HG03066 (cell line): ENCODE data around the gene GNAS-AS1.

Experiments
- ATAC-seq: cut with Tn5 transposase; IDR thresholded peaks from one replicate; pipeline ENCODE4 v1.9.1; 2021; ENCODE audit warnings: low read depth; ENCODE audit not compliant: unreplicated experiment

The GNAS-AS1 gene

DNA sequence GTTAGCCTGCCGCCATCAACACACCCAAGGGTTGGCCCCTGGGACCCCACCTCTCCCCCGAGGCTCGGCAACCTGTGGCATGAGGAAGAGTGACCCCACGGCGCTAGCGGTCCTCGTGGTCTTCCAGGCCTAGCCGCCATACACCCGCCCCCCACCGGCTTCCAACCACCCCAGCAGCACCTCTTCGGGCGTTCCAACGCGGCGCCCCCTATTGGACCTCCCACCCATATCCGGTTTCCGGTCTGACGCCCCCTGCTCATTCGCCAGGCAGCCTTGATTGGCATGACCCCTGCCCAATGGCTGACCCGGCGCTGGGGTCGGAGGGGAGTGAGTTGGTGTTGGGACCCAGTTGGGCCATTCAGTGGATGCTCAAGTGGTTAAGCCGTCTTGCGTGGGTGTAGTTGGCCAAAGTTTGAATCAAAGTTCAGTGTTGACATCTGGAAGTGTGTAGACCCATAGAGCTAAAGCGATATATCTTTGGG is at the start of gene GNAS-AS1:
Gene GNAS-AS1, minus strand, starts transcription at position 210 of the 482 bp plus-strand sequence.
- peak; percentile 78 for ATAC-seq

DNA sequence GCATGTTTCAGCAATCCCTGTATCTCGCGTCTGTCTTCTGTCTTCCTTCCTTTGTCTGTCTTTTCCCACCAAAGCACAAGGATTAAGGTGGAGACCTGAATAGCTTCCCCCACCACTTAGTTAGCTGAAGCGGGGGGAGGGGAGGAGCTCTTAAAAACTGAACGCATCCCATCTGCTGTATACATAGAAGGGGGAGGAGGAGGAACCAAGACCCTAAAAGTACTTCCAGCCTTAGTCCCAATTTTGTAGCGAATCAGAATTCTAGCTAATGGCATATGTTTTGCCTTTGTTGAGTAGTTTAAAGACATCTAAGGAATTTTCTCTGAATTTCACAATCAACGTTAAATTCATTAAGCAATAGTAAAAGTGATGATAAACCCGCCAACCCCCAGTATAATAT is 49.7 kb upstream of the GNAS-AS1 start:
- ATAC-seq: no peak

DNA sequence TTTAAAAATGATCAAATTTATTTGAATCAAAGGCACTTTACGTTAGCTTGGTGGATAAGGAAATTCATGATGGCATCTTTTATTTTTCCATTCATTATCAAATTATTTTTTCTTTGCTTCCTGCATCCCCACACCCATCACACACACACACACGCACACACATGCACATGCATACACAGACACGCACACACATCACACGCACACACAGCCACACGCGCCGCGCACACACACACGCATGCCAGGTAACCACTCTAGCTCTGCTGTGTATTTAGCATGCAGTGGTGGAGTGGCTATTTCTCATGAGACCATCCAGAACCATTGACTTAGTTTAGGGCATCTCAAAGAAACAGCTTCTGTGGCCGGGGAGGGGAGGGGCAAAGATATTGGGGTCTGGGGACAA is 48.8 kb upstream of the GNAS-AS1 start:
- no peak for ATAC-seq

DNA sequence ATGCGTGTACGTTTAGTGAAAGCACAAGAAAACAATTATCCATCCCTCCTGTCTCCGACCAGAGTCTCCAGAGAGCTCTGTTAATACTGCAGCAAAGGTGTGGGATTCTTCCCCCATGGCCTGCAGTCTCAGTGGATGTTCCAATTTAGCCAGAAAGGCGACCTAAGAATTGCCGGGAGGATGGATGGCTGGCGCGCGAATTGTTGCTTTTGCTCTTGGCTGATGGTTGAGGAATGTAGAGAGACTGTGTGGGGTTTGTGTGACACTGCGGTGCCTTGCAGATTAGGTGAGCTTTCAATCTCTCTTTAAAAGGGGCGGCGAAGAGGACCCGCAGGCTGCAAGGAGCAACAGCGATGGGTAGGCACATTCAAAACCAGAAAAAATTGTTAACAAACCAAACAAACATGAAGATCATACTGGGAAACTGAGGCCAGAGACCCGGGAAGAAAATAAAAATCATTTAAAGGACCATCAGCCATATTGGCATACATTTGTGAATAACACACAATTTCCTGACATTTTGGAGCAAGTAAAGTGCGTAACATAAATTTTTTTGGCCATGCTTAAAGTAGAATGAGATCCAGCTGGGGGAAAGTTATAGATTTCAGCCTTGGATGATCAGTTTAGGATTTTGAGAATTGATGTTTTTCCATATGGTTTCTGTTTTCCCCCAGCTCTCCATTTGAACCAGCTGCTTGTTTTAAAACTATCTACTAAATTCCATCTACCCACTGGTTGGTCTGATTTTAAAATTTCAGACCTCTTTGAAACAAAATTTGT is 48.1 kb upstream of the GNAS-AS1 start:
- no peak for ATAC-seq

DNA sequence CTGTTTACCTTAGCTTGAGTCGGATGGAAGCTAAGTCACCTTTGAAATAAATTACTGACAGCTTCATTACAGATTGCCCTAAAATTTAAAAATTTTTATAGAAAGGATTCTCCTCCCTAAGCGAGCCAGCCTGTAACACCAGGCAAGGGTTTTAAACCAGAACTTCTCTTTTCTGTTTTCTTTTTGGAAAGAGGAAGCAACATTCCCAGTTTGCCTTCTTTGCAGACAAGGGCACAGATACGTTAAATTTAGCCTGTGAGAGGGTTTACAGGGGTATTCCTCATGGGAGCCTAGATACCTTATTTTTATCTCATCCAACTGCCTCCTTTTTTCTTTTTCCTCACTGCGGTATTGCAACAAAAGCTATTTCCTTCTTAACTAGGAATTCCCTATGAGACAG is 46.8 kb upstream of the GNAS-AS1 start:
- no peak for ATAC-seq

DNA sequence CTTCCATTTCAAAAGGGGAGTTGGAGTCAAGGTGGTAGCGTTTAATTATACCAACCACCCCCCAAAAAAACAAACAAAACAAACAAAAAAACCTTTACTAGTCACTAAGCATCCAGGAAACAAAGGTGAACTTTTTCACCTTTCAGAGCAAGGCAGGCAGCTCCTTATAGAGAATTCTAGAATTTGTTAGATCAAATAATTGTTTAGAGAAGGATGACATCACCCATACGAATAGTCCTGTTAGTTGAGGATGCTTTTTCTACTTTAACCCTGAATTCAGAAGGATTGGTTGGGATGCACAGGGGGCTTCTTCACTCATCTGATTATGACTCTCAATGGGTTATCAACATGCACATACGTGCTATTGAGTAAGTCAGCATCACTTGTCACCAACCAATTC is 46.1 kb upstream of the GNAS-AS1 start:
- ATAC-seq: no peak

DNA sequence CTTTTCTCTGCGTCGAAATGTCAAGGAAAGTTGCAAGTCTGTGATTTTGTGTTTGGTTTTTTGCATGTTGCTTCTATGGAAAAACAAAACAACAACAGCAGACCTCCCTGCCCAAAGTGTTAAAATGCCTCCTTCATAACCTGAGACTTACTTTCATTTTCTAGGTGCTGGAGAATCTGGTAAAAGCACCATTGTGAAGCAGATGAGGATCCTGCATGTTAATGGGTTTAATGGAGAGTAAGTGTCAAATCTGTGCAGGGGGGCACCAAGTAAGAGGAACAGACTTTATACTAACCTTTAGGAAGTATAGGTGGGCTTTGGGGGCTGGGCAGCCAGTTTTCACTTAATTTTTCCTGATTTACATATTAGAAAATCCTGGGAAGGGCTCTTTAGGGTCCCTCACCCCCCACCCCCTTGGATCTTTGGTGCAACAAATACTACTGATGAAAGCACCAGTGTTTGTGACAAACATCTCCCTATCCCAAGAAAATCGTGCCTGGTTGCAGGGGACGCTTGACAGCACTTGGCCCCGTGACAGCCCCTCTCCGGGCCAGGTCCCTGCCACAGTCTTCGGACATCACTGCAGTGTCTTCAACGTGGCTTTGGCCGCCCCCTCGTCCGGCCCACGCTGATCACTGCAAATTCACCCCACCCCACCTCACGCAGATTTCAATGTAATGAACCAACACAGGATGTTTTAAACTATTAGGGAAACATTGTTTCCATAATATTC is 44.9 kb upstream of the GNAS-AS1 start:
- no peak for ATAC-seq

DNA sequence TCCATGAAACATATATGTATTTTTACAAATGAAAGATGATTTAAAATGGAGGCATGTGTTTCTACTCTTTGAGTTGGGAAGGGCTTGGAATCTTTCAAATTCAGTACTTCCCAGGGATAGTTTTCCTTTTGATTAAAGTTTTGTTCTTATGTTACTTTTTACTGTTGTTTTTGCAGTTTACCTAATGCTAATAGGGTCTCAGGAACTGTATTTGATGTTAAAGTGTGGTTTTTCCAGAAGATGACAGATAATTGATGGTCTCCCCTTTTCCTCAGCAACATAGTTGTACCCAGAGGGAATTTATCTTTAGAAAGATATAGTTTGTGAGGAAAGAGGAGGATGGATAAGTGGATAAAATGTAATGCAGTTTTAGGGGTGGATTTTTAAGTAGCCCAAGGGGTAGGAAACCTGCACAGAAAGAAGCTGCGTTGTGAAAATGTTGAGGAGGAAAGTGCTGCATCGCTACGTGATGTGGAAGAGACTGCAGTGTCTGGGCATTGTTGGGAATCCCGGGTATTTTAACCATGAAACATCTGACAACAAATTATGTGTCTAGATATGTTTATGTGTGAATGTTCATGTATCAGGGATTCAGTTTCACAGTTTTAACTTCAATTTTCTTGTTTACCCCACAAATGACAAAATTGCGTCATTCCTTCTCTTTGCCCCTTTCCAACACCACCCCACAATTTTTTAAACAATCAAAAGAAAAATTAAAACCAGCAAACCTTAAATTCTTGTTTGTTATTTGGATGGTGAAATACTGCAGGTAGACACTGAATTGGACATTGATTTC is 44.1 kb upstream of the GNAS-AS1 start:
- ATAC-seq: no peak

DNA sequence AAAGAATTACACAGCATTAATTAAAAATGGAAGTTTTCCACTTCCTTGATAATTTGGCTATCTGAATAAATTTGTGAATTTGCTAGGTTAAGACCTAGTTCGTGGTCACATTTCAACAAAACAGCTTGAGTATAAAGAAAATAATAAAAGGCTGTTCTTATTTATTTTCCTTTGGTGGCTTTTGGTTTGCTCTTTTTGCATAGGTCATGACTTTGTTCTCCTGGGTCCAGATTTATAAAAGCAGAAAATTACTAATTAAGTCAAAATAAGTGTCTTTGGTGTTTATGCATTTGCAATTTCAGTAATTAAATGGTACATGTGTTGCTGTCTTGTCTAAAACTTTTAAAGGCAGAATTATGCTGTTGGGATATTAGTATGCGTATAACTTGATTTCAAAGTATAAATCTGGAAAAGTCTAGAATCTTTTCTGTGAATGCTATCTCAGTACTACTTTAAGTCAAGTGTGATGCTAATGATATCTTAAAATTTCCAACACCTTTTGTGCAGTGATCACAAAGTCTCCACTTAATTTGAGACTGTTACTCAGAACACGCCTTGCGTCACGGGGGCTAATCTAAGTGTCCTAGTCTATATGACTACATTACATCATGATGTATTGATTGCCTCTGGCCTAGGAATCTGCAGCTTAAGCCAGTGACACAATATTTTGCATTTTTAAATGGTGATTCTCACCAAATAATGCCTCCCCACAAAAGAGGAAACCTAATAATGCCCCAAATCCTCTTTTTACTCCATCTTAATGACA is 42.8 kb upstream of the GNAS-AS1 start:
- ATAC-seq: no peak

DNA sequence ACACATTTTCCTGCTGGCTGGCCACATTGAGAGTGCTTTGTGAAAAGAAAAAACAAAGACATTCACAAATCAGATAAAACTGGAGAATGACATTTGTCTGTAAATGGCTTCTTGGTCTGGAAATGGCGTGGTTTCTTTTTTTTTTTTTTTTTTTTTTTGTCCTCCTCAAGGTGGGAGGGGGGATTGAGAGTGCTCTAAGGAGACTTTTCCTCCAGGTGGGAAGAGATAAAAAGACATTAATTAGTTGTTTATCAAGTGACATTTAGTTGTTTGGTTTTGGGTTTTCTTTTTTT is 42.2 kb upstream of the GNAS-AS1 start:
- ATAC-seq: no peak

DNA sequence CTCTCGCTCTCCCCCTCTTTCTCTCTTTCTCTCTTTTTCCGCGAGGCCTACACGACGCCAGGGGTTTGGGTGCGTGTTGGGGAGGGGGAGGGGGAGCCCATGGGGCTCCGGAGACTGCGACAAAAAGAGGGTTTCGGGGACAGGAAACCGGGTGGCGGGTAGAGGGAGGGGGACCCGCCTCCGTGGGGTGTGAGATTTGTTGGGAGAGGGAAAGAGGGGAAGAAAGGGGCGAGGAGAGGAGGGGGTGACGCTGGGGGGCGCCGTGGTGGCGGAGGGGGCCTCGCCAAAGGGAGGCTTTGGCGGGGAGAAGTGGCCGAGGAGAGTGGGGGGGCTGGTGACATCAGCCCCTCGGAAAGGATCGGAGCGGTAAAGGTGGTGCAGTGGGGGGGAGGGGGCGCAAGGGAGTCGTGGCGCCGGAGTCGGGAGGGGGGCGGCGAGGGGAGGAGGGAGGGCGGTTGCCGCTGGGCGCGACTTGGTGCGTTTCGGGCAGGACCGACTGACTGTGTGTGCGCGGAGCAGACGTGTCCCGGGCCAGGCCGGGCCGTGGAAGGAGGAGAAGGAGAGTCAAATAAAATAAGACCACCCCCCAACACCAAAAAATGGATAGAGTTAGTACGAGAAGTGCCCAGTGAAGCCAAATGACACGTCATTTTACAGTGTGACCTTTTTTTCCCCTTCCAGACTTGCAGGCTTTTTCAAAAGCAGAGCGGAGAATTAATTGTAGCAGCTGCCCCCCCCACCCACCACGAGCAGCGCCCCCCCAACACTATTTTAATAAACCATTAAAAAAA is 41.6 kb upstream of the GNAS-AS1 start:
- ATAC-seq: no peak

DNA sequence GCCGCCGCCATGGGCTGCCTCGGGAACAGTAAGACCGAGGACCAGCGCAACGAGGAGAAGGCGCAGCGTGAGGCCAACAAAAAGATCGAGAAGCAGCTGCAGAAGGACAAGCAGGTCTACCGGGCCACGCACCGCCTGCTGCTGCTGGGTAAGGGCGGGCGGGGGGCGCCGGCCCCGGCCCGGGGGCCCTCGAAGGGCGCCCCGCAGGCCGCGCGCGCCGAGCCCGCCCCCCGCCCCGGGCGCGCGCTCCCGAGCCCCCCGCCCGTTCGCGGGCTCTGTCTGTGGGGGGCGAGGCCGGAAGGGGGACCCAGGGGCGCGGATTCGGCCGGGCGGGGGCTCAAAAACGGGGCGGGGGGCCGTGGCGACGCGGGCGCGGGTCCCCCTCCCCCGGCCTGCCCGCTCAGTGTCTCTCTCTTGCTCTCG is 41.0 kb upstream of the GNAS-AS1 start:
- ATAC-seq: no peak

DNA sequence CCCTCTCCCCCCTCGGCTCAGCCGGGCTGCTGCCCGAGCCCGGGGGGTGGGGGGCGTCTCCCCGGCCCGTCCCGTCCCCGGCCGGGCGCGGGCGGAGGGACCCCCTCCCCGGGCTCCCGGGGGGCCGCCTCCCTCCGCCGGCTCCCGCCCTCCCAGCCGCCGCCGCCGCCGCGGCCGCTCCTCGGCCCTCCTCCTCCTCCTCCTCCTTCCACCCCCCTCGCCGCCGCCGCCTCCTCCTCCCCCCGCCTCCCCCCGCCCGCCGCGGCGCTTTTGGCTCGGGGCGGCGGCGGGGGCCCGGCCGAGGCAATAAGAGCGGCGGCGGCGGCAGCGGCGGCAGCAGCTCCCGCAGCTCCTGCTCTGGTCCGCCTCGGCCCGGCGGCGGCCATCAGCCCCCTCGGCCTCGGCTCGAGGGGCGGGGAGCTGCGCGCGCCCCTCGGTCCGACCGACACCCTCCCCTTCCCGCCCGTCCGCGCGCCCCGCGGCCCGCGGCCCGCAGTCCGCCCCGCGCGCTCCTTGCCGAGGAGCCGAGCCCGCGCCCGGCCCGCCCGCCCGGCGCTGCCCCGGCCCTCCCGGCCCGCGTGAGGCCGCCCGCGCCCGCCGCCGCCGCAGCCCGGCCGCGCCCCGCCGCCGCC is 40.5 kb upstream of the GNAS-AS1 start:
- peak; percentile 6 for ATAC-seq

DNA sequence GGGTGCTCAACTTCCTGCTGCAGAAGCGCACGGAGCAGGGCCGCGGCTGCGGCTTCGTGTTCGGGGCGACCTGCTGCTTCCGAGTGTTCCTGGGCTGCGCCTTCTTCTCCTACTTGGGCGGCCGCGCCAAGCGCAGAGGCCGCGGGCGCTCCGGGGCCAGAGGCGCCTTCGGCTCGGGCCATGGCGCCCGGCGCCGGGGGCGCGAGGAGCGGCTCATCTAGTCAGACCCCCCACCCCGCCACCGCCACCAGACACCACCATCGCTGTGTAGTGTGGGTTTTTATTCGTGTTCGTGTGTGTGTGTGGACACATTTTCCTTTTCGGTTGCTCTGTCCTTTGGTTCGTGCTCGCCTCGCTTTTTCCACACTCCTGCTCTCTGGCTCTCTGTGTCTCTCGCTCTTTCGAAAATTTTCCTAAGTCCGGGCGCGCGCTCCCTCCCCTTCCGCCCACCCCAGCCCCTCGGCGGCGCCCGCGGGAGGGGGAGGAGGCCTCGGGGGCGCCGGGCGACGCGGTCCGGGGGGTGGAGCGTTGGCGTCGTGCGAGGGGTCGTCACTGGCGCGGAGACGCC is 39.9 kb upstream of the GNAS-AS1 start:
- ATAC-seq: peak; percentile 29

DNA sequence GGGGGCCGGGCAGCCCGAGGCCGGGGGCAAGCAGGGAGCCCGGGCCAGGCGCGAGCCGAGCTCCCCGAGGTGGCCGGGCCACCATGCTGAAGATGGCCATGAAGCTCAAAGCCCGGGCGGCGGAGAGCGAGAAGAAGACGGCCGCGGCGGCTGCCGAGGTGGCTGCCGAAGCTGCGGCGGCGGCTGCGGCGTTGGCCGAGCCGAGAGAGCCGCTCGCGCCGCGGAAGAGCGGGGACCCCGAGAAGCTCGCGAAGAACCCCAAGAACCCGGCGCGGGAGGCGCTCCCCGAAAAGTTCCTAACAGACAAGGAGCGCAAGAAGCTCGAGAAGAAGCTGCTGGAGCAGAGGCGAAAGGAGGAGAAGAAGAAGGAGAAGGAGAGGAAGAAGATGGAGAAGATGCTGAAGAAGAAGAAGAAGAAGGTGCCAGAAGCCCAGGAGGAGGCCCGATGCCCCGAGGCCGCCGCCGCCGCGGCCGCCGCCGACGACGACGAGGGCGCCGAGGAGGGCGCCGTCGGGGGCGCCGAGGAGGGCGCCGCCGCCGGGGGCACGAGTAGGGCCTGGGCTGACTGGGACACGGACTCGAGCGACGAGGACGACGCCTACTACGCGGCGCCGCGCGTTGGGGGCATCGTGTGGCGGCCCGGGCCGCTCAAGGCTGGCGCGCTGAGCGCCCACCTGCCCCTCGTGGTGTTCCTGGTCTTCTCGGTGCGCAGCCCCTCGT is 39.3 kb upstream of the GNAS-AS1 start:
- ATAC-seq: no peak

DNA sequence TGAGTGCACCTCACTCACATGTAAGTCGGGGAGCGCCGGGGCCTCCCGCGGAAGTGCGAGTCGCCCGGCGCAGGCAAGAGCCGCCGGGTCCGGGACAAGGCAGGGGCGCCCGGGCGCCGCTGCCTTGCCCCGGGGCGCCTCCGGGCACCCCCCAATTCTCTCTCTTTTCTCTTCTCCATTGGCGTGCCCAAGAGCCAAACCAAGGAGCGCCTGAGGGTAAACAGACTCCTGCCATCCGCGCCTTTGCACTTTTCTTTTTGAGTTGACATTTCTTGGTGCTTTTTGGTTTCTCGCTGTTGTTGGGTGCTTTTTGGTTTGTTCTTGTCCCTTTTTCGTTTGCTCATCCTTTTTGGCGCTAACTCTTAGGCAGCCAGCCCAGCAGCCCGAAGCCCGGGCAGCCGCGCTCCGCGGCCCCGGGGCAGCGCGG is 38.6 kb upstream of the GNAS-AS1 start:
- ATAC-seq: no peak

DNA sequence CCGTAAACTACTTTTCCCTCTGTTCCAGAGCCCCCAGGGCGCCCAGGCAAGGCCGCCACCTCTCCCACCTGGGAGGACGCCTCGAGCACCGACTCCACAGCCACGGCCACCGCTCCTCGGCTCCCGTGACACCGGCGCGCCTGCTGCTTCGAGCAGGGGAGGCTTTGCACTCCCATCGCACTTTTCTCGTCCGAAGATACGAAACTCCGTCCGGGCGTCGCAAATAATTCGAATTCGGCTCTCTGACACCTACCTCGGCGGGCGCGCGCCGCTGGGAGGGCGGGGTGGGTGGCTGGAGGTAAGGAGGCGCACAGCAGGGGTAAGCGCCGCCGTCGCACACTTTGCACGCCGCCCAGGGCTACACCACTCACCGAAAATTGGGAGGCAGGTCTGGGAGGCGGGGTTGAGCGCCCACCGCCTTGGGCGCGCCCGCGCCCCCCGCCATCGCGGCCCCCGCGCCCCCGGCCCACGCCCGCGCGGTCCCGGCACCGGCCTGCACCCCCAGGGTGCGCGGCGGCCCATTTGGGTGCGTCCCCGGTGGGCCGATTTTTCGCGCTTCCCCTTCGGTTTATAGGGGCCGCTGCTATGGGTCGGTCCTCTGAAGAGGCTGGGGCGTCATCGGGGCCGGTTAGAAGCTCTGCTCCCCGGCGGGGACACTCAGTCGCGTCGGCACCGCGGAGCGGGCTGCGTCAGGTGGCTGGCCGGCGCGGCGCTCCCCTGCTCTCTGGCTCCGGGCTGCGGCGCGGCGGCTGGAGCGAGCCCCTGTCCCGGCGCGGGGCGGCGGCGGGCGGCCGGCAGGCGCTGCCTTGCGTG is 38.0 kb upstream of the GNAS-AS1 start:
- peak; percentile 33 for ATAC-seq

DNA sequence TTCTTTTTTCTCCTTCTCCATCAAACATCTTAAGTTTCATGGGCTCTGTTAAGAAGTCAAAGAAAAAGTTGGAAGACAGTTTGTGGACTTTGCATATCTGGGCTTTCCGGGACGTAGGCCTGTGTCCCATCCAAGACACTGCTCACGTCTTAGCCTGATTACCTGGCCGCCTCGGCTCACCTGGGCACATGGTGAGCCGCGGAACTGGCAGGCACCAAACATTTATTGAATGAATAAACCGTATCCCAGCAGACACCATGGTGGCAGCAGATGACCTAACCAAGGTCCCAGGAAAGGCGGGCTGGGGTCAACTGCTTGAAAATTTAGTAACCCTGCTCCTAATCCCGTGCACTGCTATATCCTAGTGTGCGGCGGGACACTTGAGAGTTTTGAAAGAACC is 37.4 kb upstream of the GNAS-AS1 start:
- no peak for ATAC-seq
